CD4-positive, alpha-beta T cell (primary cell): ENCODE results near the gene DLEC1. TPM values are rescaled to one million over a fixed set of nuclear protein-coding genes. Genes with fewer than 3 reads are reported as not detected.
A peak's percentile ranks its signal among the peaks of the same experiment; 100 is the strongest.

Source experiments
- ATAC-seq: fragments of 200-7000 bp; cut with Tn5 transposase; one replicate; pipeline ENCODE4 v1.10.0; 2022; ENCODE audit warnings: mild to moderate bottlenecking; ENCODE audit not compliant: poor library complexity
- CTCF ChIA-PET: fragments of 350-600 bp; sonication (Branson Sonifier 250); formaldehyde crosslinking; loops from one replicate; lab custom pipeline; 2021; ENCODE audit warnings: antibody characterized with exemption, inconsistent platforms; lab: Charles Lee
- POLR2A ChIA-PET: fragments of 350-600 bp; sonication (Branson Sonifier 250); formaldehyde crosslinking; loops from one replicate; lab custom pipeline; 2021; ENCODE audit warnings: antibody characterized with exemption, inconsistent platforms; lab: Charles Lee
- DNase-seq, 14 experiments: peaks; one replicate each; pipeline ENCODE4 v3.0.0-alpha.2; 2013 to 2020; ENCODE audit warnings: mixed read lengths in 2 of 14
- H3K27ac ChIP-seq, 2 donors: one replicate each; pipeline versions ENCODE4 v1.5.1 to v1.7.0; 2013; ENCODE audit warnings: low read length in 2 of 2, low read depth in 1 of 2, mild to moderate bottlenecking in 1 of 2
- H3K27me3 ChIP-seq, 2 experiments: 1 replicate in 1 of 2; 2 replicates in 1 of 2; pipeline versions ENCODE4 v1.6.1 to v1.7.0; 2013; ENCODE audit warnings: low read length in 2 of 2, control low read depth in 1 of 2, mild to moderate bottlenecking in 1 of 2, moderate library complexity in 1 of 2; ENCODE audit not compliant: insufficient read depth in 2 of 2, control insufficient read depth in 1 of 2
- H3K36me3 ChIP-seq: one replicate; pipeline ENCODE4 v1.6.1; 2013; ENCODE audit warnings: low read length, control low read depth; ENCODE audit not compliant: insufficient read depth
- H3K4me1 ChIP-seq: one replicate; pipeline ENCODE4 v1.6.1; 2013; ENCODE audit warnings: low read length, control low read depth; ENCODE audit not compliant: insufficient read depth
- H3K4me3 ChIP-seq: one replicate; pipeline ENCODE4 v1.5.1; 2013; ENCODE audit warnings: mild to moderate bottlenecking, low read length, moderate library complexity
- H3K9me3 ChIP-seq, 2 experiments: 1 replicate in 1 of 2; 2 replicates in 1 of 2; pipeline versions ENCODE4 v1.6.1 to v1.7.0; 2013; ENCODE audit warnings: low read length in 2 of 2, mild to moderate bottlenecking in 2 of 2, control low read depth in 1 of 2, moderate library complexity in 1 of 2; ENCODE audit not compliant: control insufficient read depth in 1 of 2, insufficient read depth in 1 of 2
- H3K27ac Mint-ChIP-seq: one replicate; pipeline ENCODE4 v1.8.0; 2020; ENCODE audit warnings: mixed read lengths
- H3K27me3 Mint-ChIP-seq: one replicate; pipeline ENCODE4 v1.8.0; 2021; ENCODE audit warnings: mixed read lengths
- H3K36me3 Mint-ChIP-seq: one replicate; pipeline ENCODE4 v1.8.0; 2021; ENCODE audit warnings: low read depth, mixed read lengths
- H3K4me1 Mint-ChIP-seq: one replicate; pipeline ENCODE4 v1.8.0; 2021; ENCODE audit warnings: low read depth, mixed read lengths
- H3K4me3 Mint-ChIP-seq: one replicate; pipeline ENCODE4 v1.8.0; 2020; ENCODE audit warnings: mild to moderate bottlenecking, mixed read lengths
- H3K9me3 Mint-ChIP-seq: one replicate; pipeline ENCODE4 v1.8.0; 2020; ENCODE audit warnings: mixed read lengths
- intact Hi-C, 2 experiments: fragments of 100-400 bp; cut with DNase I in 1 of 2; cut with micrococcal nuclease in 1 of 2; formaldehyde crosslinking; loops; one replicate each; pipeline versions ENCODE4 v1.15.1 to v1.9.0; 2023 to 2025; cut with DNase I, micrococcal nuclease
- total RNA-seq, 174 experiments: library from RNA in 2 of 174; stranded (reverse) in 2 of 174; gene quantifications; one replicate each; pipeline ENCODE4 v1.2.3 and lab custom pipeline; 2021 to 2026
- TF ChIP-seq, protein P1 (sequence below): fragments of 200-600 bp; IDR thresholded peaks from one replicate; pipeline ENCODE4 v1.8.0; 2022; ENCODE audit warnings: antibody characterized with exemption, mild to moderate bottlenecking

DLEC1 gene
- total RNA-seq, 2 experiments from 2014 or later: 4.4 to 5.1 TPM

DNA sequence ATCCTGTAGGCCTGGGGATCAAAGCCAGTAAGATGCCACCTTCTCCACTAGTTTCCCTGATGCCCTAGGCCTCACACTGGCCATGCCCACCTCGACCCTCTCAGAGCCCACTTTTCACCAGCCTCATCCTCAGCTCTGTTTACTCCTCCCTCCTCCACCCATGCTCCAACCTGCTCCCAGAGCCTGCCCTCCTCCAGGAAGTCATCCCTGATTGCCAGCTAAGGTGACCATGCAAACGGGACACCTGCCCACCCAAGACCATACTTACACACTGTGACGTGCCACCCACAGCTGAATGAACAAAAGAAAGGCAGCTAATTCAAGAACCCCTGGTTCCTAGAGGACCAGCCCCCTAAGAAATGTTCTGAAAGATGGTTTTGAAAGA is 18.7 kb upstream of the DLEC1 start:
- ChIA-PET CTCF (no interaction called here), POLR2A (interaction anchor here (0.5 kb wide), 1 partner anchor 20 kb away, joined by 3 read pairs; no protein-coding TSS in a partner anchor)
- Histone ChIP-seq H3K4me3 (no peak overlapping the region), H3K36me3 (peaks cover 46% of the 10 kb centered on the region), H3K9me3 (peaks cover 7 to 23% of the 10 kb centered on the region in 2 experiments), H3K27ac (no peak overlapping the region), H3K4me1 (peaks cover 32% of the 10 kb centered on the region), H3K27me3 (no peaks in the 10 kb centered on the region)
- peak overlapping the region; percentile 62 for H3K4me3 Mint-ChIP-seq
- DNase-seq (peak in 1 of 14 experiments; percentile 1), ATAC-seq (no peak)
- no peaks in the 10 kb centered on the region for H3K27me3 Mint-ChIP-seq
- H3K4me1 Mint-ChIP-seq: peaks cover 35% of the 10 kb centered on the region
- intact Hi-C loops: no loop called here
- no peaks in the 10 kb centered on the region for H3K9me3 Mint-ChIP-seq
- H3K27ac Mint-ChIP-seq: peak overlapping the region; percentile 89
- TF ChIP-seq, protein P1, sequence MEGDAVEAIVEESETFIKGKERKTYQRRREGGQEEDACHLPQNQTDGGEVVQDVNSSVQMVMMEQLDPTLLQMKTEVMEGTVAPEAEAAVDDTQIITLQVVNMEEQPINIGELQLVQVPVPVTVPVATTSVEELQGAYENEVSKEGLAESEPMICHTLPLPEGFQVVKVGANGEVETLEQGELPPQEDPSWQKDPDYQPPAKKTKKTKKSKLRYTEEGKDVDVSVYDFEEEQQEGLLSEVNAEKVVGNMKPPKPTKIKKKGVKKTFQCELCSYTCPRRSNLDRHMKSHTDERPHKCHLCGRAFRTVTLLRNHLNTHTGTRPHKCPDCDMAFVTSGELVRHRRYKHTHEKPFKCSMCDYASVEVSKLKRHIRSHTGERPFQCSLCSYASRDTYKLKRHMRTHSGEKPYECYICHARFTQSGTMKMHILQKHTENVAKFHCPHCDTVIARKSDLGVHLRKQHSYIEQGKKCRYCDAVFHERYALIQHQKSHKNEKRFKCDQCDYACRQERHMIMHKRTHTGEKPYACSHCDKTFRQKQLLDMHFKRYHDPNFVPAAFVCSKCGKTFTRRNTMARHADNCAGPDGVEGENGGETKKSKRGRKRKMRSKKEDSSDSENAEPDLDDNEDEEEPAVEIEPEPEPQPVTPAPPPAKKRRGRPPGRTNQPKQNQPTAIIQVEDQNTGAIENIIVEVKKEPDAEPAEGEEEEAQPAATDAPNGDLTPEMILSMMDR: no peak
- peaks cover 57% of the 10 kb centered on the region for H3K36me3 Mint-ChIP-seq

DNA sequence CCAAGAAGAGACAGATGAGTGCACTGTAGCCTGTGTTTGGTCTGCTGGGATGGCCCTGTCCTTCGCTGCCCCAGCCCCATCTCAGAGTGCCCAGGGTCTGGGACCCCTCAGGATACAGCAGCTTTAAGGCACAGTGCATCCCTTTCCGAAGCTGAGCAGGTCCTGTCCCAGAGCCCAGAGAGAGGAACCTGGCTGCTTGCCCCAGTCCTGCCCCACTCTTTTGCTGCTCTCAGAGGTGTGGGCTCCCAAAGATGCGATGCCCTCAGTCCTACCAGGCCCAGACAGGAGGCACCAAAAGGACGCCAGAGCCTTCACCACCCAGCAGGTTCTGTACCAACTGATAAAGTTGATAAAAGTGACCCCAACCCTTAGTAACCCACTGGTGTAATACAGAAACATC is 17.8 kb upstream of the DLEC1 start:
- peak in 1 of 14 experiments; percentile 10 for DNase-seq
- Mint-ChIP-seq H3K27ac (peak overlapping the region; percentile 89), H3K9me3 (no peaks in the 10 kb centered on the region), H3K4me1 (peaks cover 42% of the 10 kb centered on the region), H3K36me3 (peaks cover 48% of the 10 kb centered on the region), H3K27me3 (no peaks in the 10 kb centered on the region), H3K4me3 (no peak overlapping the region)
- TF ChIP-seq, protein P1: no peak
- Histone ChIP-seq H3K4me1 (peaks cover 41% of the 10 kb centered on the region), H3K4me3 (no peak overlapping the region), H3K36me3 (peaks cover 37% of the 10 kb centered on the region), H3K27ac (no peak overlapping the region), H3K27me3 (no peaks in the 10 kb centered on the region), H3K9me3 (peaks cover 5 to 22% of the 10 kb centered on the region in 2 experiments)
- no peak for ATAC-seq
- POLR2A ChIA-PET: interaction anchor here (1.2 to 1.4 kb wide), 2 partner anchors 24 to 144 kb away, joined by 3 to 5 read pairs; partner anchors contain the start of gene OXSR1
- intact Hi-C loops: no loop called here
- CTCF ChIA-PET: interaction anchor here (1.8 kb wide), 1 partner anchor 8 kb away, joined by 7 read pairs; no protein-coding TSS in a partner anchor

DNA sequence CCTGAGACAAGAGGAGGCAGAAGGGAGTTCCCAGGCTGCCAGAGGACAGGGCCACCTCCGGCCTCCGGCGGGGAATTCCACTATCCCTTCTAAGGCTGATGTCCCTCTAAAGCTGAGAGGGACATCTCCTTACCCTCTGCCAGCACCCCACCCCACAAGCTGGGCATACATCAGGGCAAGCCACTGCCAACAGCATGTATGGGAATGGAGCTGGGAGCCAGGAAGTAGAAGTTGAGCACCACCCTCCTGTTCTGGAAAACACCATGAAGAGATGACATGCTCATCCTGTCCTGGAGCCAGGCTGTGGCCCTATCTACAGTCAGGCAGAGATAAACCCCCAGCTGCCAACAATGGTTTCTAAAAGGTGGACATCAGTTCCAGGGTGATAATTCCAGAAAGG is 16.7 kb upstream of the DLEC1 start:
- Mint-ChIP-seq H3K27me3 (no peaks in the 10 kb centered on the region), H3K27ac (peak overlapping the region; percentile 89), H3K4me3 (no peak overlapping the region), H3K4me1 (peaks cover 43% of the 10 kb centered on the region), H3K9me3 (no peaks in the 10 kb centered on the region), H3K36me3 (peaks cover 37% of the 10 kb centered on the region)
- peak overlapping the region in 1 of 2 donors; percentile 31 for H3K27ac ChIP-seq
- no peaks in the 10 kb centered on the region for H3K27me3 ChIP-seq
- intact Hi-C loops: no loop called here
- no peak overlapping the region for H3K4me3 ChIP-seq
- peaks cover 0 to 11% of the 10 kb centered on the region in 2 experiments for H3K9me3 ChIP-seq
- CTCF ChIA-PET: interaction anchor here (0.8 to 1.8 kb wide), 2 partner anchors 10 to 47 kb away, joined by 3 to 7 read pairs; no protein-coding TSS in a partner anchor
- DNase-seq: peak in 1 of 14 experiments; percentile 17
- TF ChIP-seq, protein P1: no peak
- POLR2A ChIA-PET: interaction anchor here (1.0 to 1.4 kb wide), 4 partner anchors 17 to 143 kb away, joined by 3 to 5 read pairs (median 4); partner anchors contain the start of gene OXSR1
- H3K4me1 ChIP-seq: peaks cover 45% of the 10 kb centered on the region
- peaks cover 26% of the 10 kb centered on the region for H3K36me3 ChIP-seq
- no peak for ATAC-seq
